HG02571 (cell line): ENCODE results near the gene ZNF808.
"Not testable (repeated sequence)": the region's sequence is repeated elsewhere in the genome, so short reads cannot be mapped to it uniquely, and the experiment has no call there.

ENCODE experiments used
- ATAC-seq: cut with Tn5 transposase; IDR thresholded peaks from one replicate; pipeline ENCODE4 v1.9.1; 2021; ENCODE audit warnings: mild to moderate bottlenecking, moderate library complexity; ENCODE audit not compliant: unreplicated experiment

Gene ZNF808

DNA sequence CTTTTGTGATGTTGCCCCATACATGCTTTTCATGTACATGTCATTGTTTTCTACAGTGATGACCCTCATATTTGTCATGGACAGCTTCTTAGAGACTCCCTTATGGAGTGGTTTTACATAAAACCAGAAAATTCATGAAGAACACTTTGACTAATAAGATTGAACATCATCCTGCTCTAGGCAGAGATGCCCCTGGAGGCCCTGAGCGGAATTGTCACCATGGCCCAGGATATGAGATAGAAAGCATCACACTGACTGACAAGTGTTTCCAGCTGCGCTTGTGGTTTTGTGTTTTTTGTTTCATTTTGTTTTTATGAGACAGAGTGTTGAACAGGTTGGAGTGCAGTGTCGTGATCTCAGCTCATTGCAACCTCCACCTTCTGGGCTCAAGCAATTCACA is 64.8 kb downstream of the ZNF808 start:
- ATAC-seq, result no peak

DNA sequence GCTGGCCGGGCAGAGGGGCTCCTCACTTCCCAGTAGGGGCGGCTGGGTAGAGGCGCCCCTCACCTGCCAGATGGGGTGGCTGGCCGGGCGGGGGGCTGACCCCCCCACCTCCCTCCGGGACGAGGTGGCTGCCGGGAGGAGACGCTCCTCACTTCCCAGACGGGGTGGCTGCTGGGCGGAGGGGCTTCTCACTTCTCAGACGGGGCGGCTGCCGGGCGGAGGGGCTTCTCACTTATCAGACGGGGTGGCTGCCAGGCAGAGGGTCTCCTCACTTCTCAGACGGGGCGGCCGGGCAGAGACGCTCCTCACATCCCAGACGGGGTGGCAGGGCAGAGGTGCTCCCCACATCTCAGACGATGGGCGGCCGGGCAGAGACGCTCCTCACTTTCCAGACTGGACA is 66.0 kb downstream of the ZNF808 start:
- not testable (repeated sequence) for ATAC-seq

DNA sequence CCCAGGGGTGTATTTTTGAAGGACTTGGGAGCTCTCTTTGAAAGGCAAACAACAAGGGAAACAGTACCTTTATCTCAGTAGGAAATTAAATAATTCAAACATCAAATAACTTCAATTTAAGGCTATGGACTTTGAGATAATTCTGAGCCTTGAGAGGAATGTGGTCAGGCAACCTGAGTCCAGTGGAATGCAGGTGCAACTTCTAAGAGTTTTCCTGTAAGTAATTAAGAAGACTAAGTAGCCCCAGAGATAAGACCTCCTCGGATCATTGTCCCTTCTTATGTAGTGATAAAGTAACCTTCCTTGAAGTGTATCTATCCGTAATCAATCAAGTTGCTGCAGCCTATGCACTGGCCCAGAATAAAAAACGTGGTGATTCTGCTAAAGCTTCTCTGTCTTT is 71.8 kb downstream of the ZNF808 start:
- ATAC-seq, result no peak

DNA sequence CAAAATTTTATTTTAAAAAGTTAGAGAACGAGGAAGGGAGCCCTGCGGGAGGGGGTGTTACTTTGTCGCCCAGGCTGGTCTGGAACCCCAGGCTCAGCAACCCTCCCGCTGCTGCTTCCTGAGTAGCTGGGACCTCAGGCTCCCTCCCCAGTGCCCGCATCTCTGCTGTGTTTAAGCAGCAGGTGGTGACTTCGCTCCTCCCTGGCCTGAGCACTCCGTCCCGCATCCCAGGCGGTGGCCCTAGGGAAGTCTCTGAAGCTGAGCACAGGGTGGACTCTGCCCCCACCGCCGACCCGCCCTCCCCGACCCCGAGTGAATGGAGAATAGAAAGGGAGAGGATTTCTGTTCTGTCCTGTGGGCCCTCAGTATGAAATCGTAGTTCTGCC is 73.2 kb downstream of the ZNF808 start:
- ATAC-seq, result peak; percentile 9

DNA sequence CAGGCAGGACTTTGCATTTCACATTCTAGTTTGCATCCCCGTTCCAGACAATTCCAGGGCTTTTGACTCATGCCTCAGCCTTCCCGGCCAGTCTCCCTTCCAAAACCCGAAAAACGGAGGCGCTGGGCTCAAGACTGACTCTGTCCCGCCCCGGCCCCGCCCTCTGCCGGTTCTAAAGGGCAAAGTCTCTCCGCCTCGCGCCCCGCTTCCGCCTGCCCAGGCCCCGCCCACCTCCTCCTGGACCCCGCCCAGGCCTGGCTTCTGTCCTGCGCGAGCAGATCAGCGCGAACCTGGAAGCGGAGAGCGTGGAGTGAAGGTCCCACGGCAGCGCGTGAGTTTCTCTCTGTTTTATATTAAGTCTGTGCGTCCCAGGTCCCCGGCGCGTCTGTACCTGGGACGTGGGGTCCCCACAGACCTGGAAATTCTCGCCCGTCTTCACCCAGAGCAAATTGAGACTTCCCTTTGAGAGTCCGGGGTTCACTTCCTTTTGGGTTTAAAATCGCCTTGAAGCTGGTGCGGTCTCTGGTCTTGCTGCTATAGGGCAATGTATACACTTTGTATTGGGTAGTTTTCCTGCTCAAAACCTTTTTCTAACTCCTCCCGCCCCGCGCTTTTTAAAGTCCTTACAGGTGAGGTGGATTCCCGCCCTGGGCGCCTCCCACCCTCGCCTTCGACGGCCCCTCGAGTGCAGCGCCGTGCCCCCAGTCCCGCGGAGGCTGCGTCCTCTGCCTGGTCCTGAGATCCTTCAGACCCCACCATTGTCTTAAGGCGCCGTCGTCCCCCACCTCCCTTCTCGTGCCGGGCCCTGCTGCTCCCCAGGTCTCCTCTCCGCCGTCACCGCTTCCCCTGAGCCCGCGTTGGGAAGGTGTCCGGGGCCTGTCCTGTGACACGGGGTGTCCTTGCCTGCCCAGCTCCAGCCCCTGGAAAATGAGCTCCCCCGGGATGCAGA is 73.8 kb downstream of the ZNF808 start:
- peak; percentile 95 for ATAC-seq

DNA sequence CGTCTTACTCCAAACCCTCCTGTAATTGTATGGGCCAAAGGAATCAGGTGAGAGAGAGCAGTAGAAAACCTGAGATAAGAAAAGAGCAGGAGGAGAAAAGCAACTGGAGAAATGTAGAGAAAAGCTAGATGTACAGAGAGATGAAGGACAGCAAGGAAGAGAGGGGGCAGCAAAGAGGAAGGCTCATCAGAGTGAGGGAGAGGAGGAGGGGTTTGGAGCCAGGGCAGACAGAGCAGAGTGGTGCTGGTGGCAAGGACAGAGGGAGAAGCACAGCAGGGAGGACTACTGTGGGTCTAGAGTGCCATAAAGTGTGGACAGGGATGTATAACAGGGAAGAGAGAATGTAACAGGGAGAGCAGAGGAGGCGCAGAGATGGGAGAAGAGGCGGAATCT is 74.5 kb downstream of the ZNF808 start:
- not testable (repeated sequence) for ATAC-seq

DNA sequence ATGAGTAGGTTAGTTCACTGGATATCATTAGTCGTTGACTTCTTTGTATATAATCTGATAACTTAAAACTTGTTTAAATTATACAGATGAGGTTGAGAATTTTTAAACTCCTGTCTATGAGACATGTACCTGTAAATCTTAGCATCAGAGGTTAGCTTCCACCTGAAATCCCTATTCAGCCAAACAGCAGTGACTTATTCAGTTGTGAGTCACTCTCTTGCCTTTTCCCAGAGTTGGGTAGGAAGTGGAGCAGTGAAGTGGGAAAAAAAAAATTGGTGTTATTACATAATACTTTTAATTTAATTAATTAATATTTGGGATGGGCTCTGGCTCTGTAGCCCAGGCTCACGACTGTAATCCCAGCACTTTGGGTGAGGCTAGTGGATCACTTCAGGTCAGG is 75.5 kb downstream of the ZNF808 start:
- ATAC-seq, result no peak

DNA sequence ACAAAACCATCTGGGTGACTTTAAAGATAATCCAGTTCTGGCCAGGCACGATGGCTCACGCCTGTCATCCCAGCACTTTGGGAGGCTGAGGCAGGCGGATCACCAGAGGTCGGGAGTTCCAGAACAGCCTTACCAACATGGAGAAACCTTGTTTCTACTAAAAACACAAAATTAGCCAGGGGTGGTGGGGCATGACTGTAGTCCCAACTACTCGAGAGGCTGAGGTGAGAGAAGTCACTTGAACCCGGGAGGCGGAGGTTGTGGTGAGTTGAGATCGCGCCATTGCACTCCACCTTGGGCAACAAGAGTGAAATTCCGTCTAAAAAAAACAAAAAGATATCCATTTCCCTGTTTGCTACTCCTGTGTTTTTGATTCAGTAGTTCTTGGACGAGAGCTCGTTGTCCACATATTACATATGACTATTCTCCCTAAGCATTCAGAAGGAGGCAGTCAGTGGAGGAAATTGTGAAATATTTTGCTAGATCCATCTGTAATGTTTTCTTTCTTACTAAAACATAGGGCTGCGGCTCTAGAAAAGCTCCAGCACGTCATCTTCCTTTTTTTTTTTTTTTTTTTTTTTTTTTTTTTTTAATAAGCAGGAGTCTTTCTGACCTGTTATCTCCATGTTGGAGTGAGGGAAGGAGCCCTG is 76.2 kb downstream of the ZNF808 start:
- ATAC-seq, result no peak
